ENCODE results near the gene GOSR1.

GRCh38 chr17:30427611-30428010 lies 49.6 kb upstream of the GOSR1 start:
- TF ChIP-seq ISL1 (CRISPR knock-in tag; IDR thresholded peaks at IDR 0.05) (no peak), PATZ1 (CRISPR knock-in tag; IDR thresholded peaks at IDR 0.05; ENCODE audit: borderline replicate concordance) (no peak), ARNTL (CRISPR knock-in tag; IDR thresholded peaks at IDR 0.05; ENCODE audit: borderline replicate concordance, low read depth) (no peak), POU6F1 (CRISPR knock-in tag; IDR thresholded peaks at IDR 0.05; ENCODE audit: borderline replicate concordance, low read depth) (no peak), GLIS3 (CRISPR knock-in tag; IDR thresholded peaks at IDR 0.05) (no peak), ZNF8 (CRISPR knock-in tag; IDR thresholded peaks at IDR 0.05) (no peak), ZNF70 (CRISPR knock-in tag; IDR thresholded peaks at IDR 0.05) (no peak), PPARA (CRISPR knock-in tag; IDR thresholded peaks at IDR 0.05; ENCODE audit: borderline replicate concordance) (no peak), RARB (CRISPR knock-in tag; IDR thresholded peaks at IDR 0.05) (no peak), ZC3H10 (CRISPR knock-in tag; IDR thresholded peaks at IDR 0.05) (no peak)

Data from SK-N-SH treated with all-trans-retinoic acid at 6 μM for 48 hours (cell line).